Left renal cortex interstitium (tissue), 4 donors: ENCODE data around the gene SCAMP2. TPM values are rescaled to one million over a fixed set of nuclear protein-coding genes. Genes with fewer than 3 reads are reported as not detected.
"Not testable (repeated sequence)": the region's sequence is repeated elsewhere in the genome, so short reads cannot be mapped to it uniquely, and the experiment has no call there.

Experiments used
- DNase-seq, 4 donors: peaks; one replicate each; pipeline ENCODE4 v3.0.0-alpha.2; 2013; ENCODE audit warnings: low read depth in 4 of 4, low spot score in 2 of 4, missing footprints in 1 of 4
- polyA plus RNA-seq, 4 donors: library from polyadenylated mRNA; unstranded; fragments of 120-200 nt; gene quantifications; one replicate each; pipeline ENCODE4 v1.2.1, GENCODE V29; 2013; ENCODE audit not compliant: insufficient read length in 4 of 4

SCAMP2 gene
- polyA plus RNA-seq, 4 donors: 68.4 to 78.0 (median 72.7) TPM

DNA sequence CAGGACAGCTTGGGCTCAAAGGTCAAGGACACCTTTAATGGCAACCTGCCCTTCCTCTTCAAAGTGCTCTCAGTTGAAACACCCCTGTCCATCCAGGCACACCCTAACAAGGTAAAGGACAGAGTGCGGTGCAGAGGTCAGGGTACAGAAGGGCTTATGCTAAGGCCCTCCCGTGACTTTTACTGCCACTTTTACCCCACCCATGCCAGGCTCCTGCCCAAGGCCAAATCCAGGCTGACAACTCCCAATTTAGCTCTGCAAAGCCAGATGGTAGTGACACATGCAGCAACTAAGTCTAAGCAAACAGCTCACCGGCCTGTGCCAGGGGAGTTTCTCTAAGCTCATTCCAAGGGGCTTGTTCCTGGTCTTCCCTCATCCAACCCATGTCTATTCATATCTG lies 18.3 kb upstream of the SCAMP2 start:
- no peak for DNase-seq

DNA sequence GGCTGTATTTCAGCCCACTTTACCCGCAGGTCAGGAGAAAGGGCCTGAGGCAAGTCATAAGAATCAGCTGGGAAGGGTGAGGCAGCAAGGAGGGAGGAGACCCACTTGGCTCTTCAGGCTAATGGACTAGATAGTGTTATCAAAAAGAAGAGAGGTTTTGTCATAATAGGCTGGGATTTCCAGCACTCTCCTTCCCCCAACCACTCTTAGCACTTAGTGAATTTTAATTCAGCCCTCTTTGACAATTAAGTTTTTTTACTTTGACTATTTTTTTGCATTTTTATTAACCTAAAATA lies 17.4 kb upstream of the SCAMP2 start:
- DNase-seq: no peak

DNA sequence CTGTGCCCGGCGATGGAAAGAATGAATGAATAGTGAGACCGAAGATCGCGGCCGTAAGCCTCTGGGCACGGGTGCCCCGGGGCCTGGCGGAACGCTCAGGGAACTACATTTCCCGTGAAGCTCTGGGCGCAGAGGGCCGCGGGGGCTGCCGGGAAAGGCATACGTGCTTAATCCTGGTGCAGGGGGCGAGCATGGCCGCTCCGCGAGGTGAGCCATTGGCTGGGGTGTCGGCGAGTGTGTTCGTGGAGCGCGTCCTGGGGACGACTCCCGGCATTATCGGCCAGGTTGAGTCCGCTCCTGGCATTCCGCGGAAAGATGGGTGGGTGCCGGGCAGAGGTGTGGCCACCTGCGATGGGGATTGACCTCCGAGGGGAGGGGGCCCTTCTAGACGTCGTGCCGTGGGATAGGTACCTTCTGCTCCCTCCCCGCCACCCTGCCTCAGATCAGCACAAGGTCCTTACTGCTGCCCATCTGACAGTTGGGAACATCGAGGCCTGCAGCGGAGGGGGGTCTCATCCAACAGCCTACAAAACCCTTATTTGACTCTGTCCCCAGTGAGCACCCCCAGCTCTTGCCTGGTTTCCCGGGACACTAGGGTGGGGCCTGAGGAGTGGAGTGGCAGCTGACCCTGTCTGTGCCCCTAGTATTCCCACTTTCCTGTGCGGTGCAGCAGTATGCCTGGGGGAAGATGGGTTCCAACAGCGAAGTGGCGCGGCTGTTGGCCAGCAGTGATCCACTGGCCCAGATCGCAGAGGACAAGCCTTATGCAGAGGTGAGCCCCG lies 16.9 kb upstream of the SCAMP2 start, which contains the start of gene MPI:
Gene MPI, plus strand, starts transcription at position 160 of the 782 bp plus-strand sequence. Its CDS starts 32 bp downstream, at position 192.
- peak in 2 of 4 donors; percentile 71 to 82 for DNase-seq

DNA sequence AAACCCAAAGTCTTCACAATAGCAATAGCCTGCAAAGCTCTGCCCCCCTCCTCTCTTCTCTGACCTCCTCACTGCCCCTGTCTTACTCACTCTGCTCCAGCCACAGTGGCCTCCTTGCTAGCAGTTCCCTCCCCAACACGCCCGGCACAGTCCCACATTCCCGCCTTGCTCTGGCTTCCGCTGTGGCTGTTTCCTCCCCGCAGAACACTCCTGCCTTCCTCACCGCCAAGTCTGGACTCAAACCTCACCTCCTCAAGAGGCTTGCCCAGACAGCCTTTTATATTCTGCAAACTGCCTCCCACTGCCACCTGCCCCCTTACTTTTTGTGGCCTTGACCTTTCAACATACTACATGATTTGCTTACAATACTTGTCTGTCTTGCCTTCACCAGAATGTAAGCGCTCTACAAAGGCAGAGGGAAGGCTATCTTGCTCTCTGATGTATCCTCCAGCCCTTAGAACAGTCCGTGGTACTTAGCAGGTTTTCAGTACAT lies 16.3 kb upstream of the SCAMP2 start:
- DNase-seq: peak in 2 of 4 donors; percentile 58 to 73

DNA sequence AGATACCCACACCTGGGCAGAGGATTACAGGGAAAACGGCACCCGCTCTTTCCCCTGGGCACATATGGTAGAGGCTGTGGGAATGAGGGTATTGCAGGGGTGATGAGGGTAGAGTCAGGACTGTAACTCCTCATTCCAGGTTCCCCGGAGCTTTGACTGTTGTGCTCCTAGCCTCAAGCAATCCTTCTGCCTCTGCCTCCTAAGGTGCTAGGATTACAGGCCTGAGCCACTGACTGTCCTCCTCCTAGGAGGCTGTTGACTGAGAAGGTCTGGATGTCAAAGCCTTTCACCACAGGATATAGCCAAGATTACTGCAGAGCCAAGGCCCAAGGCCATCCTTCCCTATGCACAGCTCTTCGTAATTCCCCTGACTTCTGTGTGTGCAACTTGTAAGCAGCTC lies 15.6 kb upstream of the SCAMP2 start:
- DNase-seq: no peak

DNA sequence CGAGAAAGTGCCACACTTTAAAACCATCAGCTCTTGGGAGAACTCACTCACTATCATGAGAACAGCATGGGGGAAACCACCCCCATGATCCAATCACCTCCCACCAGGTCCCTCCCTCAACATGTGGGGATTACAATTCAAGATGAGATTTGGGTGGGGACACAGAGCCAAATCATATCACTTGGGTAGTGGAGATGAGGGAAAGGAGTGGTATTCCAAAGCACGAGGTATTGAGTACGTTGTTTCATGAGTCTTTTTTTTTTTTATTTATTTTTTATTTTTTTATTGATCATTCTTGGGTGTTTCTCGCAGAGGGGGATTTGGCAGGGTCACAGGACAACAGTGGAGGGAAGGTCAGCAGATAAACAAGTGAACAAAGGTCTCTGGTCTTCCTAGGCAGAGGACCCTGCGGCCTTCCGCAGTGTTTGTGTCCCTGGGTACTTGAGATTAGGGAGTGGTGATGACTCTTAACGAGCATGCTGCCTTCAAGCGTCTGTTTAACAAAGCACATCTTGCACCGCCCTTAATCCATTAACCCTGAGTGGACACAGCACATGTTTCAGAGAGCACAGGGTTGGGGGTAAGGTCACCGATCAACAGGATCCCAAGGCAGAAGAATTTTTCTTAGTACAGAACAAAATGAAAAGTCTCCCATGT lies 14.5 kb upstream of the SCAMP2 start:
- DNase-seq: not testable (repeated sequence)

DNA sequence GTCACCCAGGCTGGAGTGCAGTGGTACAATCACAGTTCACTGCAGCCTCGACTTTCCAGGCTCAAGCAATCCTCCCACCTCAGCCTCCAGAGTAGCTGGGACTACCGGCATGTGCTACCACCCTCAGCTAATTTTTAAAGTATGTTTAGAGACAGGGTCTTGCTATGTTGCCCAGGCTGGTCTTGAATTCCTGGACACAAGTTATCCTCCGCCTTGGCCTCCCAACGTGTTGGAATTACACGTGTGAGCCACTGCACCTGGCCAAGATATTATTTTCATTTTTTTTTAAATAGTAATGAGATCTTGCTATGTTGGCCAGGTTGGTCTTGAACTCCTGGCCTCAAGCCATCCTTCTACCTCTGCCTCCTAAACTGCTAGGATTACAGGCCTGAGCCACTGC lies 12.3 kb upstream of the SCAMP2 start:
- DNase-seq: no peak

DNA sequence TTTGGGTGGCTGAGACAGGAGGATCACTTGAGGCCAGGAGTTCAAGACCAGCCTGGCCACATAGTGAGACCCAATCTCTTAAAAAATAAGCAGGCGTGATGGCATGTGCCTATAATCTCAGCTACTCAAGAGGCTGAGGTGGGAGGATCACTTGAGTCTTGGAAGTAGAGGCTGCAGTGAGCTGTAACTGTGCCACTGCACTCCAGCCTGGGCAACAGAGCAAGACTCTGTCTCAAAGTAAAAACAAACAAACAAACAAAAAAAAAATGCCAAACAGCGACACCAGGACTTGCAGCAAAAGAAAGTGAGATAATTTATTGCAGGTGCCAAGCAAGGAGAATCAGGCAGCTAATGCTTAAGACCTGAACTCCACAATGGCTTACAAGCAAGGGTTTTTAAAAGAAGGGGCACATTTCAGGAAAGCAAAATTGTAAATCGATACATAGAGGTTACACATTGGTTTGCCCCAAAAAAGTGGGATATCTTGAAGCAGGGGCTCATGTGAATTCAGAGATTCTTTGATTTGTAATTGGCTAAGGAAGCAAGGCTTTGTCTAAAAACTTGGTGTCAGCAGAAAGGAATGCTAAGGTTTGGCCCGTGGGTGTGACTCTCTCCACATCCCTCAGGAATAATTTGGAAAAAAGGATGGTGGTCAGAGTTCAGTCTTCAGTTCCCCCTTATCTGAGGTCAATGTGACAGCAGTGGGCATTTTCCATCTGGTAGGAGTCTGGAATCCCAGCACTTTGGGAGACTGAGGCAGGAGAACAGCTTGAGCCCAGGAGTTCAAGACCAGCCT lies 11.5 kb upstream of the SCAMP2 start:
- DNase-seq: no peak

DNA sequence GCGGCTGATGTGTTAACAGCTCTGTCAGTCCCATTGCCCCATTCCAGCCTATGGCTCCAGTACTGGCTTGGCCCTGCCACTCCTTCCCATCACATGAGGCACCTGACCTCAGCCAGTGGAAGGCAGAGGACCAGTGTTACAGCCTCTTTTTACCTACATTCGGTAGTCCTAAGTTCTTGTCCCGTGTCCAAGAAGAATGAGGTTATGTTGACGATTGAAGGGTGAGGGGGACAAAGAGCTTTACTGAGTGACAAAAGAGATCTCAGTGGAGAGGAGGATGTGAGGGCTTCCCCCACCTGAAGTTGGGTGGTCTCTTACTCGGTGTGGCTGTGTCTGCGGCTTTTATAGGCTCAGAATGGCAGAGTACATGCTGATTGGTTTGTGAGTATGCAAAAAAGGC lies 9.4 kb upstream of the SCAMP2 start:
- DNase-seq: no peak

DNA sequence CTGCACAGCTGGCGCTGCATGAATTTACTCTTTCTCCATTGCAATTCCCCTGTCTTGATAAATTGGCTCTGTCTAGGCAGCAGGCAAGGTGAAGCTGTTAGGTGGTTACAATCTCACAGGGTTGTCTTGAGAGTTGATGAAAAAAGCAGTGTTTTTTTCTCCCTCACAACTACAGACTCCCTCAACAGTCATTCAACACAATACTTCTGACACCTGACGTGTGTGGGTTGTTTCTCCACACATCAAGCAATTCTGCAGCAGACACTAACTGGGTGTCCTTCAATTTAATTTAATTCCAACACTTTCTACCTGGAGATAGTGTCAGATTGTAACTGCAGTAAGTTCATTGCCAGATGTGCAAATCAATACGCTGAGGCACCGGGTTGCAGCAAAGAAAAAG lies 5.1 kb upstream of the SCAMP2 start:
- DNase-seq: no peak

DNA sequence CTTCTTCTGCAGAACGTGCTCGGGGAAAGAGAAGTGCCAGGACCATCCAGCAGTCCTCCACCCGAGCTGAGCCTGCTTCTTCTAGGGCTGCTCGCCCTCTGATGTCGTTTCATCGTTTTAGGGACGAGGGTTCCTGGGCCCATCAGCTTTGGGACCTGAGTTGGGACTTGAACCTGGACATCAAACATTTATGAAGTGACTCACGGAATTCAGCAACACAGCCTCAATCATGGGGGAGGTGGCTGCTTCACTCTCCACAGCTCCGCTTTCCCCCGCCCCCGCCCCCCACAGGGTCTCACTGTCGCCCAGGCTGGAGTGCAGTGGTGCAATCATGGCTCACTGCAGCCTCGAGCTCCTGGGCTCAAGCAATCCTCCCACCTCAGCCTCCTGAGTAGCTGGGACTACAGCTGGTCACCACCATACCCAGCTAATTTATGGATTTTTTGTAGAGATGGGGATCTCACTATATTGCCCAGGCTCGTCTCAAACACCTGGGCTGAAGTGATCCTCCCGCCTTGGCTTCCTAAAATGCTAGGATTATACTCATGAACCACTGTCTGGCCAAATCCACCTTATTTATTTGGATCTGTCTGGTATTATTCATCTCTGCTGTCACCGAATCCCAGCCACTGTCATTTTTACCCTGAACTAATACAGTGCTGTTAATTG lies 725 bp upstream of the SCAMP2 start:
- DNase-seq: no peak

DNA sequence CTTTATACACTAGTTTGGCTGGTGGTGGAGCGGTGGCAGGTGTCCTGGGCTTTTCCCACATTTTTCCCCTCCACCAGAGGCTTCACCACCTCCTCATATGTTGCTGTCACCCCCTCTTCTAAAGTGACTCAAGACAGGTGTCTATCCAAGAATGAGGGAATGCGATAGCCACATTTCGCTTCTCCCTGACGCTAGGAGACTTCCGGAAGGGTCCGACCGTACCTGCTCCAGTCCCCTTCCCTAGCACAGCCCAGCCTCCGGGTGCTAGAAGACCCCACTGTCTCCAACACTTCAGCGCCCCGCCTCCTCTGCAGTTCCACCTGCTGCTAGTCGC lies 496 bp downstream of the SCAMP2 start:
- no peak for DNase-seq

DNA sequence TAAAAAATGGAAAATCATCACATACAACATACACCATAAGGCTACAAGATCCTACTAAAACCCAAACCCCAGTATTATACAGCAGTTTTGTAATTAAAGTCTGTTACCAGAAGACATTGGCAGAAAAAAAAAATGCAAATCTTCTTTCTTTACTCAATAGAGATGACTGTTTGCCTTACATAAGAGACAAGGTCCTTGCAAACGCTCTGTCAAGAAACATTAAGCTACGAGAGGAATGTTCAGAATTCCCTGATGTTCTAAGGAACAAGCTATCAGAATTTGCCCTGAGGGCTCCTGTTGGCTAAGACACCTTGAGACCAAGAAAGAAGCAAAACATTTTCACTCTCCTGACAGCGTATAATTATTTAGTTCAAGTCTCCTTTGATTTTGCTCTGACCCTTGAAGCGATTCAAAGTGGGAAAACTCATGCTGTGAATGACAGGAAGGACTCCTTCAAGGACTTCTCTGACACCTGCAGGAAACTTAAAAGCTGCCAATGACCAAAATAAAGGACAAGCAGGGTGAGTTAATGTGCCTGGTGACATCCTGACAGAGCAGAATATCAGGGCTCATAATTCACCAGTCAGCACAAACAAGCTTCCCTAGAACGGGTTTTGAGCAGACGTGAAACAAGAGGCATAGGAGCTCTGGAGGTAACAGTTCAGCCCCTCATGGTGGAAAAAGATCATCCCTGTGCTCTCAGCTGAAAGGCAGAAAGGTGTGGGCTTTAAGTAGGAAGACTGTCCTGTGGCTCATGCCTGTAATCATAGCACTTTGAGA lies 2.5 kb downstream of the SCAMP2 start:
- no peak for DNase-seq

DNA sequence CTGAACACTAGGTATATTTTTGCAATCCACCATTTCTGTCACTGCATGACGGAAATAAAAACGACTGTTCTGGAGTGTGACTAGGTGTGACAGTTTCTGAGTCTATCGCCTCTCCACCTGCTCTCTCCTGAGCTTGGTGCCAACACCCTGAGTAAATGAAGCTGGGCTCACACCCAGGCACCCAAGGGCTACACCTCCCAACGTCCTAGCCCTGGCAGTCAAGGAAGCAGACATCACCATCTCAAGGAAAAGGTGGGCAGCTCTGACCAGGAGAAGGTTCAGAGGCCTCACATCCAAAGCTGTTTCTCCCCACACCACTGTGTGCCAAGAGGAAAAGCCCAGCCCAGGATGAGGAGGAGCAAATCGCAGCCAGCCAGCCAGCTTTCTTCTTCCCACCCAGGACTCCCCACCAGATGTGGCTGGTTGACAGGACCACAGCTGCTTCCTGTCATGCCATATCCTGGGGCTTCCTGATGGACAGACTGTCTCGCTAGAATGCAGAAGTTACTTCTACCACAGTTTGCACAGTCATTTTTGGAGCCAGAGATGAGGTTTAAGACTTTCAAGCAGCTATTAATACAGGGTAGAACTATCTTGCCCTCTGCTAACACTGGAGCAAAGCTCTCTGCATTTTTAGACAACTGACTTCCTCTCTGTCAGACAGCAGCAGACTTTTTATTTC lies 3.3 kb downstream of the SCAMP2 start:
- no peak for DNase-seq

DNA sequence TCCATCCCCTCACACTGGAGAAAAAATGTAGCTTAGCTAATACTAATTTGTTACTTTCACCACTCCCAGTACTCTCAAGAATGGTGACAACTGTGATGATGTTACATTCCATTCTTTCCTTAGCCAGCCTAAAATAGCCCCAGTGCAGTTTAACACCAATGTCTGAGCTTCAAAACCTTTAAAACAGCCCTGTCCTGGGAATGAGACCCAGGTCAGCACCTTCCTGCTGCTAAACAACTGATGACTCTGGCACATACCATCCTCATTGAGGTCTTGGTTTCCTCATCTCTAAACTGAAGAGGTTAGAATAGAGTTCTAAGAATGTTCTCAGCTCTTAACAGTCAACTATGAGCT lies 3.8 kb downstream of the SCAMP2 start:
- no peak for DNase-seq

DNA sequence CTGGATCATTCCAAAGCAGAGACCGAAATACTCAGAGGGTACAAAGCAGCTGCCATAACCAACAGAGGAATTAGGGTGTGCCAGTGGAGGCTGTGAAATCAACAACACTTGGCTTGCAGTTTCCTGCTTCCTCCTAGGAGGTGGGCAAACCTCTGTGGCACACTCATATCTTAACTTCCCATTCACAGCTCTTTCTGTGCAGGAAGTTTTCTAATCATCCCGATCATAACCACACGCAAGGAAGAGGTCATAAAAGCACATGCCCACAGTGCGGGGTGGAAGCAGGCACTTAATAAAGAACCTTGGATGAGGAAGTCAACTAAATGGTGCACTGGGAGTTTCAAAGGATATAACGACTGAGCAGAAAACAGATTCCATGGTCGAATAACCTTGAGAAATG lies 5.1 kb downstream of the SCAMP2 start:
- no peak for DNase-seq

DNA sequence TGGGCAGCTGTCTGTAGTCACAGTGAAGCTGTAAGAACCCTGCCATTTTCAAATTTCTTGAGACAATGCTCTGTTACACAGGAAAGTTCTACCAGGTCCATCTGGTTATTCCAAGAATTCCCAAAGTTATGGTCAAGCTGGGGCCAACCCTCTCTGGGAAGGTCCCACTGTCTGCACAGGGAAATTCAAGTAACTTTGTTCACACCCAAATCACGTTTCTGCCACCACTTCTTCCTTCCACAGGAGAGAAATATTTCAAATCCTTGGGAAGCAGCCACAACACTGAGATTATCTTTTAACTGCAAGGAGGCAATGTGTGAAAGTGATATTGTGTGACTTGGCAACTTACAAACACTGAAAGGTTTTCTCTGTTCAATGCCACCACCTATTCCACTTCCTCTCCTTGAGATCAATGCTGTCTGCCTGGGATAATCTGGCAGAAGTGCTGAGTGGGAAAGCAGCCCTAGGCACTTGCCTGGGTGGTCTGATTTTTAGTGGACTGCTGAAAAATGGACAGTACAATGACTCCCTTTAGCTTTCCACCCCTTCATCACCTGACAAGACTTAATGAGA lies 5.6 kb downstream of the SCAMP2 start:
- no peak for DNase-seq

DNA sequence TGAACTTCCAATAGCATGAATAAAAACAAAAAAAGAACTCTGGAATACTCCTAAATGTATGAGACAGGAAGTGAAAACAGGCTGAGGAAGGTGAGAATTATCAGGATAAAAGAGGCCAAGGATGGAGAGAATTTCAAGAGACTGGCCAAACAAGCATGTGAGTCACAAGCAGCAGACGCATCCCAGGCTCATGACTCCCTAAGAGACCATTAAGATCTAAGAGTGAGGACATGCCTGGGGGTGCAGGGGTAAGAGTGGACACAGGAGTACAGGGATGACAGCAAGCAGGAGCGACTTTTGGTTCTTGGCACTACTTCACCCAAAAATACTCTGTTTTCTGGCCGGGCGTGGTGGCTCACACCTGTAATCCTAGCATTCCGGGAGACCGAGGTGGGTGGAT lies 7.1 kb downstream of the SCAMP2 start:
- DNase-seq: no peak

DNA sequence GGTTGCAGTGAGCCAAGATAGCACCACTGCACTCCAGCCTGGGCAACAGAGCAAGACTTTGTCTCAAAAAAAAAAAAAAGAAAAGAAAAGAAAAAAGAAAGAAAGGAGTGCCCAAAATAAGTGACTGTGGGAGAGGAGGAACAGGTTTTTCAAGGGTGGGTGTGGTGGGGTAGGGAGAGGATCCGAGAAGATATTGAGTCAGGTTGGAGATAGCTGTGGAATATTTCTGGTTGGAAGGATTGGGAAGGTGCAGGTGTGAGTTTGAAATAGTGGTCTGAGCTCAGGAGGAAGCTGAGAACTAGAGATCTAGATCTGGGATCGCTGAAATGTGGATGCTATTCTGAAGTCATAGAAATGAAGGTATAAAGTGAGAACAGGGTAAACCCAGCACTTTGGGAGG lies 7.8 kb downstream of the SCAMP2 start:
- no peak for DNase-seq
